HS-27A (cell line): ENCODE results near the gene BEAN1.

ENCODE experiments used
- DNase-seq: peaks from one replicate; pipeline ENCODE4 v3.0.0-alpha.2; 2012; ENCODE audit warnings: low read depth, missing footprints

BEAN1 gene

DNA sequence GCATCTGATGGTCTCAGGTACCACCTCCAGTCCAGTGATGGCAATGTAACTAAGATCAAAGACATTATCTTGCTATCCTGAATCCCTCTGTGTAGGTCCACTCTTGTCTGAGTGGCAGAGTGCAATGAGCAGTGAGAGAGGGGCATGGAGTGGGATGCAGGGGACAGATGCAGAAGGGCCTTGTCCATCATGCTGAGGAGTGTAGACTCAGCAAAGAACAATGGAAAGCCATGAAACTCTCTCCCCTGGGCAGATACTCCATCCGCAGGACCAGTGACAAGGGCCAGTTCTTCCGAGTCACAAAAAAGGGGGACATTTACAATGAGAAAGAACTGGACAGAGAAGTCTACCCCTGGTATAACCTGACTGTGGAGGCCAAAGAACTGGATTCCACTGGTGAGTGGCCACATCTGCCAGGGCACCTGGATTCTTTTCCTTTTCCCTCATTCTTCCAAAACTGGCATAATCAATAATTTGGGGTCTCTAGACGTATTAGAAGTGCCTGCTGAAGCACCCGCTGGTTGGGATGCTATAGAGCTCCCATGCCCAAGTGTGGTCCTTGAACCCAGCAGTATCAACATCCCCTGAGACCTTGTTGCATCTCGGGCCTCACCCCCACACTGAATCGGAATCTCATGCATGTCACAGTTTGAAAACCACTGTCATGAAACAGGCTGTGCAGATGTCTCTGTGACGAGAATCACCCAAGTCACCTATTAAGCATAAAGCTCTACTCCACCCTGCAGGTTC lies 31.1 kb upstream of the BEAN1 start:
- DNase-seq, result no peak

DNA sequence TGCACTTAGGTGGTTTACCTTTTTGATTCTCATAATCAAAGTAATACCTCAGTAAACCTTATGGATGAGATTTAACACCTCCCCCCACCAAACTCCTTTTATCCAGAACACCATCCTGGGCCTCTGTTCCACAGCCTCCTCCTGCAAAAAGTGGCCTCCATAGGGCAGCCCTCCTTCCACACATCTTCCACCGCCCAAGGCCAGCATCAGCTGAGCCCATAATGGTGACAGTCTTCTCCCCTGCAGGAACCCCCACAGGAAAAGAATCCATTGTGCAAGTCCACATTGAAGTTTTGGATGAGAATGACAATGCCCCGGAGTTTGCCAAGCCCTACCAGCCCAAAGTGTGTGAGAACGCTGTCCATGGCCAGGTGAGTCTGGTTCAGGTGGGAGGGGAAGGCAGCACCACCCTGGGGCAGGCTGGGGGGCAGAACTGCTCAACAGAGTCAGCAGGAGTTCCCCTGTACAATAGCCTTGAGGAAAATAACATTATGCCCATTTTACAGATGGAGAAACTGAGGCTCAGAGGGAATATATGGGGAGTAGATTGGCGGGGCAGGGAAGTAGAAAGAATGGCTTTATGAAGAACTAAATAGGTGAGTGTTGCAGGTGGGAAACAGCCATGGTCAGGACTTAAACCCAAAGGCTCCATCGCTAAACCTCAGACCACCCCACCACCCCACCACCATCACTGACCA lies 29.2 kb upstream of the BEAN1 start:
- DNase-seq, result no peak

DNA sequence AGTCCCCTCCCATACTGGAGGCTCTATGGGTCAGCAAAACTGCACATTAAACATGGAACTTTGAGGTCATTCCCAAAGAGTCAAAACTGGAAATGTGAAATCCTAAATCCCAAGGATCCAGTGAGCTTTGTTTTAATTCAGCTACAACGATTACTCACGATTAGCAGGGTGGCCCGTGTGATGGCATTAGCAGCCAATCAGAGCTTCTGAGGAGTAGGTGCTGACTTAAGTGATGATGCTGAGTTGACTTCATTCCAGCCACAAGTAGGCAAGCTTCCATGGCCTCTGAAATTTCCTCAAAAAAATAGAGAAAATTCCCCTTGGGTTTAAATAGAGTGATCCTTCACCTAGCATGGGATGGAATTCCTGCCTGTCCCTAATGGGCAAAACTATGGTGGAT lies 28.1 kb upstream of the BEAN1 start:
- no peak for DNase-seq

DNA sequence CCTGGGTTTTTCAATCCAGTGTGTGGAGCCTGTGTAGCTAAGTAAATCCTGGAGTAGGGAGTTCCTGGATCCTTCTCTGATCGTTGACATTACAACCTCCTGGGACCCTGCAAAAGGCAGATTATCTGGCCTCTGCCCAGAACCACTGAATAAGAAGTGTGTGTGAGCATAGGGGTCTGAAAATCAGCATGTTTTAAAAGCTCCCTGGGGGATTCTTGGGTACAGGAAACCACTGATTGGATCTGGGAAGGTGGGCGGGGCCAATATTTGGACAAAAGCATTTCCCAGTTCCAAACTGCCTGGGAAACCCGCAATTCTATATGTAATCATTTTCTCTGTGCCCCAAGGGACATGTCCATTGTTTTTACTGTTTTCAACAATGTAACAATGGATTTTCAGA lies 27.2 kb upstream of the BEAN1 start:
- DNase-seq, result no peak

DNA sequence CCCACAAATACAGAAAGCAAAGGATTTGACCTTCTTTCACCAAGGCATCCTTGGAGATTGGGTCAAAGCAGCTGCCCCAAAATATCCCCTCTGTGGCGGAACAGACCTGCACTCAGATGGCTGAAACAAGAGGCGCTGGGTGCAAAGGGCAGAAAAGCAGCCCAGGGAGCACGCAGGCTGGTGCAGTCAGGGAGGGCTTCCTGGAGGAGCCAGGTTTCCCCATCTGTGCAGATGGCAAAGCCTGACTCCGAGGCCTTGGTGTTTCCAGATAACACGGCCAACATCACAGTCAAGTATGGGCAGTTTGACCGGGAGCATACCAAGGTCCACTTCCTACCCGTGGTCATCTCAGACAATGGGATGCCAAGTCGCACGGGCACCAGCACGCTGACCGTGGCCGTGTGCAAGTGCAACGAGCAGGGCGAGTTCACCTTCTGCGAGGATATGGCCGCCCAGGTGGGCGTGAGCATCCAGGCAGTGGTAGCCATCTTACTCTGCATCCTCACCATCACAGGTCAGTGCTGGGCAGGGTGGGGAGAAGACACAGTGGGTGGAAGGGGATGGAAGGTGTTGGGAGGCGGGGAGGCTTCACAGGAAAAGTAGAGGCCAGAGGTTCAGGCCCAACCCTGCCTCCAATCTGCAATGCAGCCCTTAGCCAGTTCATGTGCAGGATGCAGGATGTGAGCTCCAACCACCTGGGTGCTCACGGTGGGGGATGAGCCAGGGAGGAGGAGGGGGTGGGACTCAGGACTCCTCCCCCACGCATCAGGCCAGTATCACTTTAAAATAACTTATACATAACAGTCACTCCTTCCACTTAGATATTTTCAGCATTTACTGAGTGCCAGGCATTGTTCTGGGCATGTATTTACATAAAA lies 26.4 kb upstream of the BEAN1 start:
- DNase-seq, result no peak

DNA sequence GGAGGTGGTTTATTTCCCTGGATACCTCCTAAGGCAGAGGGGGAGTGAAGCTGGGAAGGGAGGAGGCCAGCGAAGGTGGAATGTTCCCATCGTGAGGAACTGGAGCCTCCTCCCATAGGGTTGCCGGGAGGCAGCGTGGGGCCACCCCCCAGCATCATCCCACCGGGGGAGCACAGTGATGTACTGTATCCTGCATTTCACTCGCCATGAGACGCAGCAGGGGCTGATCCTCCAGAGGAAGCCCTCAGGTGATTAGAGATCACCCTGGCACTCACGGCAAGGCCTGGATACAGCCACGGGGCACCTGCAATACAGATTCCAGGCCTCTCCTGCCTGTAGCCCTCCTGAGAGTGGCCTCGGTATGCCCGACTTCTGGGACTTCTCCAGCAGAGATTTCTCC lies 25.5 kb upstream of the BEAN1 start:
- DNase-seq, result no peak

DNA sequence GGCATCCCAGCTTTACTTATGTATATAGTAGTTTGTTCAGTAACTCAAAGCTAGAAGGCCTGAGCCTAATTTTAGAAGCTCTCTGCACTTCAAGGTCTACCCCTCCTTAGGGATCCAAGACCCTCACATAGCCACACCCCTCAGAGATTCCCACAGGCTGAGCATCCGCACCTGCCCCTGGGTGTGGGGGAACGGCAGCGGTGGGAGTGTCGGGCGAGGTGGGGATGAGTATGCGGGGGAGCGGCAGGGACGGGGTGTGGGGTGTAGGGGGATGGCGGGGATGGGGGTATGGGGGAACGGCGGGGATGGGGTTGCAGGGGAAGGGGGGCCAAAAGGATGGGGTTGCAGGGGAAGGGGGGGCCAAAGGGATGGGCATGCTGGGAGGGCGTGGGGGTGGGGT lies 24.9 kb upstream of the BEAN1 start:
- no peak for DNase-seq

DNA sequence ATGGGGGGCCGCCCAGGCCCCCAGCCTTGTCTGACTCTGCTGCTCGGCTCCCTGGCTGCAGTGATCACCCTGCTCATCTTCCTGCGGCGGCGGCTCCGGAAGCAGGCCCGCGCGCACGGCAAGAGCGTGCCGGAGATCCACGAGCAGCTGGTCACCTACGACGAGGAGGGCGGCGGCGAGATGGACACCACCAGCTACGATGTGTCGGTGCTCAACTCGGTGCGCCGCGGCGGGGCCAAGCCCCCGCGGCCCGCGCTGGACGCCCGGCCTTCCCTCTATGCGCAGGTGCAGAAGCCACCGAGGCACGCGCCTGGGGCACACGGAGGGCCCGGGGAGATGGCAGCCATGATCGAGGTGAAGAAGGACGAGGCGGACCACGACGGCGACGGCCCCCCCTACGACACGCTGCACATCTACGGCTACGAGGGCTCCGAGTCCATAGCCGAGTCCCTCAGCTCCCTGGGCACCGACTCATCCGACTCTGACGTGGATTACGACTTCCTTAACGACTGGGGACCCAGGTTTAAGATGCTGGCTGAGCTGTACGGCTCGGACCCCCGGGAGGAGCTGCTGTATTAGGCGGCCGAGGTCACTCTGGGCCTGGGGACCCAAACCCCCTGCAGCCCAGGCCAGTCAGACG lies 24.4 kb upstream of the BEAN1 start:
- no peak for DNase-seq

DNA sequence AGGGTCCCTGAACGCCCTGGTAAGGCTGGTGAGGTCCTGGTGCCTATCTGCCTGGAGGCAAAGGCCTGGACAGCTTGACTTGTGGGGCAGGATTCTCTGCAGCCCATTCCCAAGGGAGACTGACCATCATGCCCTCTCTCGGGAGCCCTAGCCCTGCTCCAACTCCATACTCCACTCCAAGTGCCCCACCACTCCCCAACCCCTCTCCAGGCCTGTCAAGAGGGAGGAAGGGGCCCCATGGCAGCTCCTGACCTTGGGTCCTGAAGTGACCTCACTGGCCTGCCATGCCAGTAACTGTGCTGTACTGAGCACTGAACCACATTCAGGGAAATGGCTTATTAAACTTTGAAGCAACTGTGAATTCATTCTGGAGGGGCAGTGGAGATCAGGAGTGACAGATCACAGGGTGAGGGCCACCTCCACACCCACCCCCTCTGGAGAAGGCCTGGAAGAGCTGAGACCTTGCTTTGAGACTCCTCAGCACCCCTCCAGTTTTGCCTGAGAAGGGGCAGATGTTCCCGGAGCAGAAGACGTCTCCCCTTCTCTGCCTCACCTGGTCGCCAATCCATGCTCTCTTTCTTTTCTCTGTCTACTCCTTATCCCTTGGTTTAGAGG lies 23.5 kb upstream of the BEAN1 start:
- no peak for DNase-seq

DNA sequence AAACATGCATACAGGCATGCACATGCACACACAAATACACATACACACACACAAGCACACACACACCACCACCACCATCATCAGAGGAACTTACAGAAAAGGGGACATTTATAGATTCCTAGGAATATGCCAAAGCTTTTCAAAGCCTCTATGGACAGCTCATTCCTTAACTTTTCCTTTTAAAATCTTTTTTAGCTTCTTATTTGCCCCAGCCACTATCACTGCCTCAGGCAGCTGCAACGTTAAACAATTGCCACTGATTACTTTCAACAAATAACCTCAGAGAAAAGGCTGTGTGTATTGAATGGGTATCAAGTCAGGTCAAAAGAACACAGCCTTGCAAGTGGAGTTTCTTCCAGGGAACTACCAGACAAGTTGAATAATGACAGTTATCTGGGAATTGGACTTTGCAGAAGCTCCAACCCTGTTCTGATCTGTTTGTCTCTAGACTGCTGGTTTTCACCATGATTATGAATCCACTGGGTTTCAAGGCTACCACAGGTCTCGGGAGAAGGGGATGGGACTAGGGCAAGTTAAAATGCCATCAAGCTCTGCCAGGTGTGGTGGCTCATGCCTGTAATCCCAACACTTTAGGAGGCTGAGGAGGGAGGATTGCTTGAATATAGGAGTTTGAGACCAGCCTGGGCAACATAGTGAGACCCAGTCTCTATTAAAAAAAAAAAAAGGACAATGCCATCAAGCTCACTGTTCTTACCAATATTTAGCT lies 21.9 kb upstream of the BEAN1 start:
- no peak for DNase-seq

DNA sequence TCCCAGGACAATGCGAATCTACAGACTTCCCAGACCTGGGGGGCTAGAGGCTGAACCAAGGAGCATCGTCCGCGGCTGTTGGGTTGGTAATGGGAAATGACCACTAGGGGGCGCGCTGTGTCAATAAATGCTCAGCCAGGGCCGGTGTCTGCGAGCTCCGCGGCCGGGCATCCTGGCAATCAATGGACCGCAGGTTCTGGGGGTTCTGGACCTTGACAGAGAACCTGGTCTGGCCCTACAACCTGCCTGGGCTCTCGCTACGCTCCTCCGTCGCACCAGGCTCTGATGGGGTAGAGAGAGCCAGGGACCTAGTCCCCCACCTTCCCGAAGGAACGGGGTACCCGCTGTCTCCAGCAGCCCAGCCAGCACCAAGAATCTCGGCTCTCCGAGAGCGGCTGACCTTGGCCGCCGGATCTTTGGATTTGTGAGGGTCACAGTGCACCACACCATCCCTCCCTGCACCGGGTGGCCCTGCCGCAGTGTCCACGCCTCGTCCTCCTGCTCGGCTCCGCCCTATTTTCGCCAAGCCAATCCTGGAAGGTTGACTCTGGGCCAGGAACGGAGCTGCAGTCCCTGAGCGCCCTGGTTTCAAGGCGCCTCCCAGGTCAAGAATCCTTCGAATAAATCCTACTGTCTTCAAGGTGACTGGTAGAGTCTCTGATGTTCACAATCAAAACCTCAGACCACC lies 20.4 kb upstream of the BEAN1 start:
- peak; percentile 48 for DNase-seq

DNA sequence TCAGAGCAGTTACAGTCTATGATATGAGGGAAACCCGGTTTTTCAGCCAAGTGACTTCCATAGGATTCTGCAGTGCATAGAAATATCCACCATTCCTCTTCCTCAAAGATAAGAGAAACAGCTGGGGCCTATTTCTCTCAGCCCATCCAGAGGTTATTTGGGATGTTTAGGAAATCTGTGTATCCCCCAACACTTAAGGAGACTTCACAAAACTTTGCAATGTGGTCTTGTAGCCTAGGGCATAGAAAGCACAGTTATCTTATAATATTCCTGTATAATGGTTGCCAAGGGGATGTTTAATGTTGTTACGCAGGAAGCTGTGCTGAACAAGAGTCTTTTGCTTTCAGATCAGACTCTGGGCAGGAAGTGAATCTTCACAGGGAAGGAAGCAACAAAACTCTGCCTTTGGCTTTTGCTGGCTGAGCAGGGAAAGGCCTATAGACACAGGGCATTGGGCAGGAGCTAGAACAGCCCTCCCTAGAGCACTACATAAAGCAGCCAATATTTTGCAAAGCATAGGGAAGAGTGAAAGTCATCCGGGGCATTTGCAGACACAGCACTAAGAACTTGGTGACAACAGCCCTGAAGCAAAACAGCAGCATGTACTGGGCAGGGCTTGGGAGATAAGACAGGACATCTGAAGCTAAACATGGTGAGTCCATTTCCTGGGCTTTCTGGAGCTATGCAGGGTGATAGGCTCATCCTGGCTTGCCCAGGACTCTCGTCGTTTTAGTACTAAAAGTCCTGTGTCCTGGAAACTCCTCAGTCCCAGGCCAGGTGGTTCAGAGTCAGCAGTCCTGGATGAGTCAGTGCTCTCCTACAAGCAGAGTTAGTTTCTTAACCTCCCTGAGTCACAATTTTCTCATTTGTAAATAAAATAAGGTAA lies 18.7 kb upstream of the BEAN1 start:
- no peak for DNase-seq

DNA sequence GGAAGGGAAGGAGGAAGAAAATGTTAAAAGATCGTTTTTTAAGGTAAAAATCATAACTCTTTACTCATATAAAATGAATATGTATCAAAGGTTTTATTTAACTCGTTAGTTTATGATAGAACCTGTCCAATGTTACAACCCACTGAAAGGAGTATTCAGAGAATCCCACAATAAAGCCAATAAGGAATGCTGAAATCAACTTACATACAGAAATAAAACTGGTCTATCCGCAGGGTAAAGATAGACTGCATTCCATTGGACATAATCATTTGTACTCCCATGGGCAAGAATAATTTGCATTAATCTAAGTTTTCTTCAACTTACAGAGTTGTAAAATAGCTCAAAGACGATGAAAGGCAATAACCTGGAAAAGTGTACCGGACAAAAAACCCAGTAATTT lies 17.9 kb upstream of the BEAN1 start:
- DNase-seq, result peak; percentile 34

DNA sequence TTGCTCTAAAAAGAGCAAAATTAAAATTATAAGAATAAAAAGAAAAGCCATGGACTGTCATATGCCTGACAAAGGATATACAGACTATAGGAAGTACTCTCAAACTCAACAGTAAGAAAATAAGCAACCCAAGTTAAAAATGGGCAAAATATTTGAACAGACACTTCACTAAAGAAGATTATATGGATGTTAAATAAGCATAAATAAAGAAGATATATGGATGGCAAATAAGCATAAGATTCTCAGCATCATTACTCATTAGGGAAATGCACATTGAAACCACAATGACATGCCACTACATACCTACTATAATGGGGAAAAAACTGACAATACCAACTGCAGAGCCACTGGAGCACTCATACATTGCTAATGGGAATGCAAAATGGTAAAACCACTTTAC lies 14.9 kb upstream of the BEAN1 start:
- DNase-seq, result no peak

DNA sequence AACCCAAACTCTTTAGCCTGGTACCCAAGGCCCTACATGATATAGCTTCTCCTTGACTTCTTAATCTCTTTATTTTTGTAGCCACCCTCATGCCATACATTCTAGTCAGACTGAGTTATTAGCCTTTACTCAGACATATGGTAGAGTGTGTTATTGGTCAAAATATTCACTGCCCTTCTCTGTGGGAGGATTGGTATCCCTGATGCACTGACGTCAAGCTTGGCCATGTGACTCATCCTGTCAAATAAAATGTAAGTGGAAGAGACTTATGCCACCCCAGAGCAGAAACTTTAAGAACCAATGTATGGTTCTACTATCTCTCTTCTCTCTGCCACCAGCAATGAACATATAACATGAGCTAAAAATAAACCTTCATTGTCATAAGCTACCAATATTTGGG lies 12.2 kb upstream of the BEAN1 start:
- DNase-seq, result no peak

DNA sequence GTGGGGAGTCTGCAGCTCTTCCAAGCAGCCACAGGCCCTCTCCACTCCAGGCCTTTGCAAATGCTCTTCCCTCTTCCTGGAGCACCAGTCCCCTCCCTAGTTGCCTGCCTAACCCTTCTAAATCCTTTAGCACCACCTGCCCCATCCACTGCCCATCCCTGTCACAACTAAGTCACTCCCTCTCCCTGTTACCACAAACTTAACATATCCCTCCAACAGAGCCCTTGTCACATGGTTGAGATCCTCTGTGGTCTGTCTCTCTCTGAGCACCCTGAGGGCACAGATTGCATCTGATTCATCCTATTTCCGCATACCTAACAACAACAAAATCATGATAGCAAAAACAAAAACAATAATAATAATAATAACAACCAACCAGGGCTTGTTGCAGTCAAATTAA lies 11.0 kb upstream of the BEAN1 start:
- no peak for DNase-seq

DNA sequence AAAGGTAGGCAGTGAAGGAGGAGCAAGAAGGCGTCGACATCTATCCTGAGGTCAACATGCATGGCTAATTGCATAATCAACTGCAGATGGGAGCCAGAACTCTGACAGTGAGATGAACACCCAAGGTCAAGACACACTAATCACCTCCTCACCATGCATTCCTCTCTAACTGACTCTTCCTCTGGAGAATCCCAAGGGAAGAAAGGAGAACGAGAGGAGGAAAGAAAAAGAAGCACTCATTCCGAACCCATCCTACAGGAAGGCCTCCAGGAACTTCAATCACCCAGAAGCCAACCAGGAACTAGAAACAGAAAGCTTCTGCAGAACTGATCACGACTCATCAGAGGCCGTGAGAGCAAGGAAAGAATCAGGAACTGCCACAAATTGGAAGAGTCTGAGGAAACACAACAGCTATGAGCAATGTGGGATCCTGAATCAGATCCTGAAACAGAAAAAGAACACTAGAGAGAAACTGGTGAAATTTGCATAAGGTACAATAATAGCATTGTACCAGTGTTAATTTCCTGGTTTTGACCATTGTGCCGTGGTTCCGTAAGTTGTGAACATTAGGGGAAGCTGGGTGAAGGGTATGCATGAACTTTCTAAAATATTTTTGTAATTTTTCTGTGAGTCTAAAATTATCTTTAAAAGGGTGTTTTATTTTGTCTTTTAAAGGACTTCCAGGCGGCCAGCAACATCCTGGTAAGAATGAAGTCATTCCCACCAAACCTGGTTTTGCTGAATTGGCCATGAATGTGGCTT lies 10.0 kb upstream of the BEAN1 start:
- DNase-seq, result no peak

DNA sequence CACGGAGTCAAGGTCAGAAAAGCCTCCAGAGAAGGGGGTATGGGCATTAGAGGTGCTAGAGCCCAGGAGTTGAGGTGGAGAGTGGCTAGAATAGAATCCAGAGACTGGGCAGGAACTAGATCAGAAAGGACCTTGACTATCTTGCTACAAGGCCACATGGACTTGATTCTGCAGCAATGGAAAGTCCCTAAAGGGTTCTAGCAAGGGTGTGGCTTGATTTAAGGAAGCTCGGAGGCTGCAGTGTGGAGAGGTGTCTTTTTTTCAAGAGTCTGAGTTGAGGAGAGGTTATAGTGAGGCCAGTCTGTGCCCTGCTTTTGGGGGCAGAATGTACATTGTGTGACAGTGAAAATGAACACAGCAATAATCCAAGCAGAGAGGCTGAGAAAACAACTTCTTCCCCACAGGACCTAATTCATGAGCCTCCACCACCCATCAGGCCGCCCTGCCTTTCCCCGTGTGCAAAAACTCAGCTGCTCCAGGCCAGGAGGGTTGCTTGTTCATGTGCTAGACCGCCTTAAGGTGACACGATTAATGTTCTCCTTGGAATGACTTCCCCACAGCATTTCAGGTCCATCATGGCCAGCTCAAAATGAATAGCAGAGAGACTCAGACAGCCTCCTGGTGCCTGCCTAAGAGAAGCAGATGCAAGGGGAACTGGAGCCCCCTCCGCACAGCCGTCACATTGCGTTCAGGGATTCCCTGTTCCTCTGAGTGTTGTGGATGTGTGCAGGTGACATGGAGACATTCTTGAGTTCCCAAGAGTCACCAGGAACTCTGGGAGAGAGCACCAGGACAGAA lies 8.7 kb upstream of the BEAN1 start:
- DNase-seq, result no peak
